A549 (cell line): ENCODE measurements around the gene MGP. TPM values are rescaled to one million over a fixed set of nuclear protein-coding genes. Genes with fewer than 3 reads are reported as not detected.

ENCODE experiments used
- ATAC-seq, 2 experiments: fragments of 200-7000 bp in 1 of 2; fragments of >200 bp in 1 of 2; cut with Nextera tagmentation in 1 of 2; cut with Tn5 transposase in 1 of 2; 3 replicates each; pipeline versions ENCODE4 v1.8.0 to v1.9.1; 2018 to 2020; ENCODE audit warnings: mild to moderate bottlenecking in 1 of 2, moderate library complexity in 1 of 2
- CTCF ChIA-PET: fragments of 300-600 bp; sonication (Branson Sonifier 250); formaldehyde crosslinking; extraction: SDS; loops from one replicate; lab custom pipeline; 2021; ENCODE audit warnings: antibody characterized with exemption, inconsistent platforms; lab: Yijun Ruan, JAX
- POLR2A ChIA-PET: fragments of 350-600 bp; formaldehyde crosslinking; extraction: SDS; loops from one replicate; lab custom pipeline; 2021; ENCODE audit warnings: antibody characterized with exemption, inconsistent platforms; lab: Yijun Ruan, JAX
- DNase-seq, 2 experiments: peaks; one replicate each; pipeline versions ENCODE4 v3.0.0 to v3.0.0-alpha.2; 2011 to 2016; ENCODE audit warnings: low read depth in 1 of 2, low spot score in 1 of 2
- FAIRE-seq: peaks from 2 replicates; lab custom pipeline; 2011; peaks lifted over from hg19 to GRCh38; lab: Jason Lieb, UNC
- H3K27ac ChIP-seq, 2 experiments: fragments of >200 bp; sonication (Bioruptor Twin); formaldehyde crosslinking; 3 replicates each; pipeline ENCODE4 v1.5.1; 2016 to 2017
- H3K4me1 ChIP-seq: fragments of >200 bp; sonication (Bioruptor Twin); formaldehyde crosslinking; 3 replicates; pipeline ENCODE4 v1.6.1; 2016
- H3K4me2 ChIP-seq: fragments of >200 bp; sonication (Bioruptor Twin); formaldehyde crosslinking; 3 replicates; pipeline ENCODE4 v1.6.1; 2016
- H3K4me3 ChIP-seq: fragments of >200 bp; sonication (Bioruptor Twin); formaldehyde crosslinking; 3 replicates; pipeline ENCODE4 v1.5.1; 2016
- H3K9me3 ChIP-seq: fragments of >200 bp; sonication (Bioruptor Twin); formaldehyde crosslinking; 3 replicates; pipeline ENCODE4 v1.6.1; 2016
- CHD4 ChIP-seq: fragments of 200-600 bp; sonication (generic); IDR thresholded peaks from 2 replicates; pipeline ENCODE4 v1.6.1; 2016; ENCODE audit warnings: antibody characterized with exemption, mild to moderate bottlenecking, borderline replicate concordance
- EHF ChIP-seq: fragments of 250-450 bp; sonication (Bioruptor Pico); IDR thresholded peaks from 2 replicates; pipeline ENCODE4 v1.5.0; 2020; ENCODE audit warnings: mild to moderate bottlenecking
- HEYL ChIP-seq: fragments of 250-450 bp; sonication (Bioruptor Pico); IDR thresholded peaks from 2 replicates; pipeline ENCODE4 v1.8.0; 2021; ENCODE audit warnings: mild to moderate bottlenecking, moderate library complexity
- HOXA7 ChIP-seq: fragments of 250-450 bp; sonication (Bioruptor Pico); IDR thresholded peaks from 2 replicates; pipeline ENCODE4 v1.5.0; 2020; ENCODE audit warnings: mild to moderate bottlenecking, moderate library complexity
- HOXB13 ChIP-seq: fragments of 250-450 bp; sonication (Bioruptor Pico); IDR thresholded peaks from 2 replicates; pipeline ENCODE4 v1.5.0; 2020; ENCODE audit warnings: low read depth, mild to moderate bottlenecking, moderate library complexity
- JUN ChIP-seq, 2 experiments: fragments of >200 bp; sonication (Bioruptor Twin); formaldehyde crosslinking; IDR thresholded peaks; 2 replicates in 1 of 2; 3 replicates in 1 of 2; pipeline ENCODE4 v1.6.1; 2016 to 2017
- KDM1A ChIP-seq: fragments of 200-600 bp; sonication (generic); IDR thresholded peaks from 2 replicates; pipeline ENCODE4 v1.6.1; 2016; ENCODE audit warnings: low read depth, mild to moderate bottlenecking
- NFE2L2 ChIP-seq: fragments of 150-350 bp; conservative IDR thresholded peaks from 2 replicates; pipeline ENCODE4 v1.6.1; 2014; ENCODE audit warnings: low read length
- NPAS2 ChIP-seq: fragments of 250-450 bp; sonication (Bioruptor Pico); IDR thresholded peaks from 2 replicates; pipeline ENCODE4 v1.8.0; 2022; ENCODE audit warnings: mild to moderate bottlenecking, moderate library complexity, borderline replicate concordance
- NR3C1 ChIP-seq: fragments of >200 bp; sonication (Bioruptor Twin); formaldehyde crosslinking; IDR thresholded peaks from 3 replicates; pipeline ENCODE4 v1.6.1; 2017
- POLR2AphosphoS2 ChIP-seq: conservative IDR thresholded peaks from 2 replicates; pipeline ENCODE4 v1.6.1; 2012; ENCODE audit warnings: low read length, improper control_type of control experiment, inconsistent platforms
- RARB ChIP-seq: fragments of 250-450 bp; sonication (Bioruptor Pico); IDR thresholded peaks from 2 replicates; pipeline ENCODE4 v1.8.0; 2021; ENCODE audit warnings: mild to moderate bottlenecking, moderate library complexity
- RCOR1 ChIP-seq: fragments of 150-350 bp; IDR thresholded peaks from 2 replicates; pipeline ENCODE4 v1.6.1; 2014; ENCODE audit warnings: antibody characterized with exemption, low read length, low read depth
- RFX5 ChIP-seq: fragments of 450-650 bp; IDR thresholded peaks from 2 replicates; pipeline ENCODE4 v1.7.1; 2014; ENCODE audit warnings: antibody characterized with exemption, mild to moderate bottlenecking, moderate library complexity
- SMC3 ChIP-seq: fragments of >200 bp; sonication (Bioruptor Twin); formaldehyde crosslinking; IDR thresholded peaks from 3 replicates; pipeline ENCODE4 v1.6.1; 2018; ENCODE audit warnings: inconsistent platforms
- SREBF2 ChIP-seq: fragments of 450-650 bp; IDR thresholded peaks from 2 replicates; pipeline ENCODE4 v1.6.1; 2014; ENCODE audit warnings: mild to moderate bottlenecking, moderate library complexity
- ZNF302 ChIP-seq: fragments of 250-450 bp; sonication (Bioruptor Pico); IDR thresholded peaks from 2 replicates; pipeline ENCODE4 v1.9.0; 2021; ENCODE audit warnings: inconsistent platforms, mild to moderate bottlenecking, moderate library complexity
- WGBS: methylation state at CpG from one replicate; pipeline ENCODE4 v1.1.6; 2017; ENCODE audit errors: missing lambda C conversion rate; 5-methylcytosine and 5-hydroxymethylcytosine counted together
- polyA plus RNA-seq, 4 experiments: library from polyadenylated mRNA; depleted of rRNA in 3 of 4; stranded (reverse); fragments of >200 nt; fragmentation: RNase III in 1 of 4; extraction: RNeasy Plus Mini Kit Qiagen cat#74134 plus additional on column Dnase treatment in 1 of 4; gene quantifications; 2 replicates in 3 of 4; 3 replicates in 1 of 4; pipeline ENCODE4 v1.2.3, GENCODE V29; 2011 to 2017

The MGP gene
- polyA plus RNA-seq, 2 of the 4 experiments (the other 2 are of a cell fraction), result 0.16 to 0.30 TPM

DNA sequence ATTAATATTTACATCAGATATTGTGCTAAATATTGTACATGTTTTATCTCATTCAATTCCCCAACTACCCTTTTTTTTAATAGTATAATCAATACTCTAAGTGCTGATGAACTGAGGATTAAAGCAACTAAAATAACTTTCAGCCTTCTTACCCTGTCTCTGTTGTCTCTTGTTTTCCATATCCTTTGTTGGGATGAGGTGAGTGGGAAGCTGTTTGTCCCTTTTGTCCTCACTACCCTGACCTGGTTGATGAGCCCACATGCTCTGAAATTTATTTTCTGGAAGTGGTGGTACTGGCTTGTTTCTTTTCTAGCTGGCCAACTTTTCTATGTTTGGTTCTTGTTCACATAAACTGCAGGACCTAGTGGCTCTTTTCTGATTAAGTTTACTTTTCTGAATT, 32.8 kb downstream of the MGP start:
- FAIRE-seq (no peak), DNase-seq (no peak), ATAC-seq (no peak)
- Histone ChIP-seq H3K9me3 (peaks cover 3% of the 10 kb centered on the region; the same call in 1 of the 3 replicates), H3K27ac (no peak overlapping the region), H3K4me3 (no peak overlapping the region), H3K4me1 (no peaks in the 10 kb centered on the region), H3K4me2 (no peak overlapping the region)
- CTCF ChIA-PET, result interaction anchor here (0.7 to 1.5 kb wide), 3 partner anchors 16 to 131 kb away, joined by 3 to 6 read pairs (median 3); no protein-coding TSS in a partner anchor
- POLR2A ChIA-PET, result no interaction called here
- TF ChIP-seq RARB (CRISPR knock-in tag) (no peak), SMC3 (no peak), POLR2AphosphoS2 (no peak), RCOR1 (no peak), EHF (no peak), RFX5 (no peak), JUN (IDR thresholded peaks at IDR 0.05) (no peak), NR3C1 (no peak), HOXB13 (CRISPR knock-in tag) (no peak), CHD4 (no peak)

DNA sequence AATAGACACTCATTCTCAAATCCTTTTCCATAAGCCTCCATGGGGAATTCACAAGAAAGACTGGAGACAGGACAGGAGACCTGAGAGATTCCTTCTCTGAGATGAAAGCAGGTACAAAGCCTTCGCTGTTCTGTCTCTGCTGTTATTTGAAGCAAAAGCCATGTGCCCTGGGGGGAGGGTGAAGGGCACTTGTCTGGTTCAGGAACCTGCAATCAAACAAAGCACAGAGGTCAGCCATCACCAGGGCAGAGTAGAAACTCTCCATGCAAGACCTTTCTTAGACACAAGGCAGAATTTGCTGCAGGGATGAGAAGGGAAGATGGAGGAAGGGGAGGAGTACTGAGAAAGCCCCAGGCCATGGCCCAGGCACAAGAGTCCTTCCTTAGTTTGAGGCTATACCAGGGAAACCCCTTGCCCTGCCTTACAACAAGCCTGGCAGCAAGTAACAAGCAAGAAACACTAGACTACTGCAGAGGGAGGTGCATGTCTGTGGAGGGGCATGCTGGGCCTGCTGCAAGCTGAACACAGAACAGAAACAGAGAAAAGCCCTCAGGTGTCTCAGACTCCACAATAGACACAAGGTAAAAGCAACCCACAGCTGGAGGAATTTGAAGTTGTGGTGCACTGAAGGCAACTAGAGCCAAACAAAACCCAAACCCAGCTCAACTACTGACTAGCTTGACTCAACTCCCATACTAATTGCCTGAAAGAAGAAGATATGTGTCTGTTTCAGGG, 34.6 kb downstream of the MGP start:
- Histone ChIP-seq H3K27ac (no peak overlapping the region), H3K4me3 (no peak overlapping the region), H3K9me3 (no peaks in the 10 kb centered on the region), H3K4me1 (peaks cover 9% of the 10 kb centered on the region; the same call in 2 of the 3 replicates), H3K4me2 (no peak overlapping the region)
- FAIRE-seq, result no peak
- 0% methylated on average over 1 of the region's 1 CpG for WGBS
- no peak for DNase-seq
- no peak for TF ChIP-seq NFE2L2
- TF ChIP-seq KDM1A, result no peak
- TF ChIP-seq HEYL (CRISPR knock-in tag), result no peak
- no peak for TF ChIP-seq SREBF2
- 0 out of 6 replicates have a peak, but pooled peaks of 1 of the 2 experiments have one; percentile 13 for ATAC-seq
- CTCF ChIA-PET, result interaction anchor here (0.8 to 2.1 kb wide), 2 partner anchors 7 to 144 kb away, joined by 4 to 14 read pairs; partner anchors contain the start of gene ART4
- POLR2A ChIA-PET, result no interaction called here

DNA sequence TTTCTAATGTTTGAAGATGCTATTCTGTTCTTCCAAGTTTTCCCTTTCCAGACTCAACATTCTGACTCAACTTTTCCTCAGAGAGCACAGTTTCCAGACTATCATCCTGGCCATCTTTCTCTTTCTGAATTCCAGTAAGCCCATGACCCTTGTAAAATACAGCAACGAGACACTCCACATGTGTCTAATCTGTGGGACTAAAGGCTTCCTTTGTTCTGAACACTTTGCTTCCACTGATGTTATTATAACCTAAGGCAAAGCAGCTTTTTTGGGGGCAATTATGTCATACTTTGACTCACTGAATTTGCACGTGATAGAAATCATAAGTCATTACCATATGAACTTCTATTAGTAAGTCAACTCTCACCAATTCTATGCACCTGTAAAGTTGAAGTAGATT, 36.0 kb downstream of the MGP start:
- FAIRE-seq, result no peak
- Histone ChIP-seq H3K27ac (no peak overlapping the region), H3K4me2 (no peak overlapping the region), H3K4me1 (peaks cover 12% of the 10 kb centered on the region; the same call in 2 of the 3 replicates), H3K9me3 (no peaks in the 10 kb centered on the region), H3K4me3 (no peak overlapping the region)
- 81% methylated on average over 2 of the region's 2 CpGs for WGBS
- DNase-seq, result no peak
- CTCF ChIA-PET, result interaction anchor here (1.0 to 4.2 kb wide), 2 partner anchors 146 to 371 kb away, joined by 3 to 37 read pairs; partner anchors contain the start of gene RERG
- POLR2A ChIA-PET, result no interaction called here
- no peak for ATAC-seq
- TF ChIP-seq ZNF302 (CRISPR knock-in tag) (no peak), NPAS2 (CRISPR knock-in tag) (no peak)

DNA sequence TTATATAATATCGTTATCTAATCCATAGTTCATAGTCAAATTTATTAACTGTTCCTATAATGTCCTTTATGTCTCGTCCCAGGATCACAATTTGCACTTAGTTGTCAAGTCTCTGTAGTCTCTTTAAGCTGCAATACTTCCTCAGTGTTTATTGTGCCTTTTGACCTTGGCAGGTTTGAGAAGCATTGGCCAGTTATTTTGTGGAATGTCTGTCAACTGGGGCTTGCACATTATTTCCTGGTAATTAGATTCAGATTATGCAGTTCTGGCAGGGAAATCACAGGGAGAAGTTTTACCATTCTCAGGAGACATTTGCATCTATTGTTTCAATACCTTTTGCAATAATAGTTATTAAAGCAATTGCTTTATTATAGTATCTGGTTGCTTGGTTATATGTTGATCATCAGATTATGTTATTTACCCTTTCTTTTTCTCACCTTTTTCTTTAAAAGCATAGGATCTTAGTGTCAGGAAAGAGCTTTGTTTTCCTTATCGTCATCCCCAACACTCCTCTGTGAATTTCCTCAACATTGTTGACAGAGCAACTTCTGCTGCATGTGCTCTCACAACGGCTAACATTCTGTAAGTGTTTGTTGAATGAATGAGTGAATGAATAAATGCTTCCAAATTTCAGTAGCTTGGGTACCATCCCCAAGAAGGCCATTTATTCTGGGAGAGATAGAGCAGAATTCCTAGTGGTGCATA, 38.6 kb downstream of the MGP start:
- no peak overlapping the region for H3K4me3 ChIP-seq
- no peaks in the 10 kb centered on the region for H3K9me3 ChIP-seq
- DNase-seq, result no peak
- WGBS, result 66% methylated on average over 4 of the region's 4 CpGs
- no peak overlapping the region for H3K4me2 ChIP-seq
- H3K27ac ChIP-seq, result no peak overlapping the region
- TF ChIP-seq HOXA7 (CRISPR knock-in tag), result no peak
- TF ChIP-seq, all 56 proteins: peak for 0
- FAIRE-seq, result peak; percentile 73
- ChIA-PET CTCF (interaction anchor here (1.0 to 4.2 kb wide), 10 partner anchors 8 to 374 kb away, joined by 3 to 37 read pairs (median 6); partner anchors contain the start of gene RERG), POLR2A (no interaction called here)
- ATAC-seq, result no peak
- H3K4me1 ChIP-seq, result peaks cover 27% of the 10 kb centered on the region
